Neural cell (in vitro differentiated cells): ENCODE data around the gene DLG2. TPM values are rescaled to one million over a fixed set of nuclear protein-coding genes. Genes with fewer than 3 reads are reported as not detected.

Experiments used
- H2AFZ ChIP-seq: fragments of 200-600, 300-800 bp; sonication (generic), shearing (Covaris generic); 2 replicates; pipeline ENCODE4 v1.6.0; 2014; ENCODE audit warnings: low read depth, mild to moderate bottlenecking, antibody characterized with exemption, low read length, moderate library complexity
- H3F3A ChIP-seq: fragments of 200-600 bp; shearing (Covaris generic); 2 replicates; pipeline ENCODE4 v1.6.1; 2016; ENCODE audit warnings: mild to moderate bottlenecking, moderate library complexity, mixed read lengths, antibody characterized with exemption, low read length; ENCODE audit not compliant: insufficient read depth, poor library complexity, severe bottlenecking
- H3K27ac ChIP-seq: fragments of 200-600, 300-800 bp; sonication (generic), shearing (Covaris generic); 2 replicates; pipeline ENCODE4 v1.5.1; 2014; ENCODE audit warnings: mild to moderate bottlenecking, low read length, moderate library complexity
- H3K27me3 ChIP-seq: fragments of 300-800, 200-600 bp; sonication (generic), shearing (Covaris generic); 2 replicates; pipeline ENCODE4 v1.6.0; 2014; ENCODE audit warnings: mild to moderate bottlenecking, low read depth, low read length, moderate library complexity; ENCODE audit not compliant: insufficient read depth
- H3K36me3 ChIP-seq: fragments of 300-800, 200-600 bp; sonication (generic), shearing (Covaris generic); 2 replicates; pipeline ENCODE4 v1.5.1; 2014; ENCODE audit warnings: mild to moderate bottlenecking, antibody characterized with exemption, low read length, moderate library complexity; ENCODE audit not compliant: insufficient read depth
- H3K4me2 ChIP-seq: fragments of 300-800, 200-600 bp; sonication (generic), shearing (Covaris generic); 2 replicates; pipeline ENCODE4 v1.6.0; 2014; ENCODE audit warnings: mild to moderate bottlenecking, low read length
- H3K4me3 ChIP-seq: fragments of 300-800, 200-600 bp; sonication (generic), shearing (Covaris generic); 2 replicates; pipeline ENCODE4 v1.5.1; 2014; ENCODE audit warnings: mild to moderate bottlenecking, low read length, moderate library complexity
- H3K79me2 ChIP-seq: fragments of 200-600 bp; shearing (Covaris generic); replicated peaks from 2 replicates; pipeline ENCODE4 v1.6.0; 2014; ENCODE audit warnings: mild to moderate bottlenecking, low read length, moderate library complexity; ENCODE audit not compliant: insufficient read depth
- H3K9ac ChIP-seq: fragments of 300-800, 200-600 bp; sonication (generic), shearing (Covaris generic); 2 replicates; pipeline ENCODE4 v1.6.1; 2016; ENCODE audit warnings: mild to moderate bottlenecking, low read length, mixed read lengths
- H3K9me2 ChIP-seq: fragments of 200-600 bp; shearing (Covaris generic); 2 replicates; pipeline ENCODE4 v1.6.1; 2016; ENCODE audit warnings: mild to moderate bottlenecking, low read length, mixed read lengths; ENCODE audit not compliant: insufficient read depth
- H3K9me3 ChIP-seq: fragments of 200-600, 300-800 bp; sonication (generic), shearing (Covaris generic); 2 replicates; pipeline ENCODE4 v1.6.1; 2016; ENCODE audit warnings: mild to moderate bottlenecking, mixed run types, low read length, moderate library complexity, mixed read lengths
- H4K20me1 ChIP-seq: fragments of 200-600 bp; shearing (Covaris generic); 2 replicates; pipeline ENCODE4 v1.6.1; 2016; ENCODE audit warnings: mild to moderate bottlenecking, mixed run types; ENCODE audit not compliant: insufficient read depth
- EP300 ChIP-seq: fragments of 450-650 bp; conservative IDR thresholded peaks from 2 replicates; pipeline ENCODE4 v1.6.1; 2014; ENCODE audit warnings: antibody characterized with exemption, mild to moderate bottlenecking, moderate library complexity; ENCODE audit not compliant: poor library complexity, severe bottlenecking
- EZH2 ChIP-seq: fragments of 200-600, 300-800 bp; shearing (Covaris generic), sonication (generic); IDR thresholded peaks from 2 replicates; pipeline ENCODE4 v1.6.1; 2014; ENCODE audit warnings: antibody characterized with exemption, low read length, borderline replicate concordance, mild to moderate bottlenecking; ENCODE audit not compliant: insufficient read depth, poor library complexity, severe bottlenecking
- MXI1 ChIP-seq: fragments of 450-650 bp; conservative IDR thresholded peaks from 2 replicates; pipeline ENCODE4 v1.6.1; 2014; ENCODE audit warnings: antibody characterized with exemption, mild to moderate bottlenecking; ENCODE audit not compliant: poor library complexity, severe bottlenecking
- RAD21 ChIP-seq: fragments of 450-650 bp; conservative IDR thresholded peaks from 2 replicates; pipeline ENCODE4 v1.6.1; 2014; ENCODE audit warnings: antibody characterized with exemption, mild to moderate bottlenecking, moderate library complexity
- REST ChIP-seq: IDR thresholded peaks from 2 replicates; pipeline ENCODE4 v1.6.1; 2012; ENCODE audit warnings: borderline replicate concordance
- SMC3 ChIP-seq: fragments of 450-650 bp; conservative IDR thresholded peaks from 2 replicates; pipeline ENCODE4 v1.6.1; 2014; ENCODE audit warnings: antibody characterized with exemption, mild to moderate bottlenecking, moderate library complexity; ENCODE audit not compliant: poor library complexity
- TAF1 ChIP-seq: IDR thresholded peaks from 2 replicates; pipeline ENCODE4 v1.6.1; 2012; ENCODE audit warnings: low read depth
- polyA plus RNA-seq: library from polyadenylated mRNA; depleted of rRNA; stranded (reverse); fragments of >200 nt; gene quantifications from 2 replicates; pipeline ENCODE4 v1.2.3, GENCODE V29; 2014
- TF ChIP-seq, protein P1 (sequence below): fragments of 450-650 bp; IDR thresholded peaks from 2 replicates; pipeline ENCODE4 v1.5.1; 2014; ENCODE audit warnings: antibody characterized with exemption, mild to moderate bottlenecking, moderate library complexity; ENCODE audit not compliant: poor library complexity, severe bottlenecking

The DLG2 gene
- polyA plus RNA-seq, 1 donor from 2014 or later: 179 TPM

GRCh38 chr11:85029964-85030363, 597.2 kb downstream of the DLG2 start:
- no peak overlapping the region for H3K27ac ChIP-seq
- H3K36me3 ChIP-seq: no peaks in the 10 kb centered on the region
- H3K4me2 ChIP-seq: no peak overlapping the region
- H2AFZ ChIP-seq: no peak overlapping the region
- H3K9me3 ChIP-seq: no peaks in the 10 kb centered on the region
- H3K4me3 ChIP-seq: no peak overlapping the region
- H3K27me3 ChIP-seq: no peaks in the 10 kb centered on the region
- TF ChIP-seq RAD21: no peak
- no peak for TF ChIP-seq EP300
- no peak for TF ChIP-seq EZH2
- TF ChIP-seq TAF1: no peak
- TF ChIP-seq SMC3: no peak
- TF ChIP-seq, protein P1, sequence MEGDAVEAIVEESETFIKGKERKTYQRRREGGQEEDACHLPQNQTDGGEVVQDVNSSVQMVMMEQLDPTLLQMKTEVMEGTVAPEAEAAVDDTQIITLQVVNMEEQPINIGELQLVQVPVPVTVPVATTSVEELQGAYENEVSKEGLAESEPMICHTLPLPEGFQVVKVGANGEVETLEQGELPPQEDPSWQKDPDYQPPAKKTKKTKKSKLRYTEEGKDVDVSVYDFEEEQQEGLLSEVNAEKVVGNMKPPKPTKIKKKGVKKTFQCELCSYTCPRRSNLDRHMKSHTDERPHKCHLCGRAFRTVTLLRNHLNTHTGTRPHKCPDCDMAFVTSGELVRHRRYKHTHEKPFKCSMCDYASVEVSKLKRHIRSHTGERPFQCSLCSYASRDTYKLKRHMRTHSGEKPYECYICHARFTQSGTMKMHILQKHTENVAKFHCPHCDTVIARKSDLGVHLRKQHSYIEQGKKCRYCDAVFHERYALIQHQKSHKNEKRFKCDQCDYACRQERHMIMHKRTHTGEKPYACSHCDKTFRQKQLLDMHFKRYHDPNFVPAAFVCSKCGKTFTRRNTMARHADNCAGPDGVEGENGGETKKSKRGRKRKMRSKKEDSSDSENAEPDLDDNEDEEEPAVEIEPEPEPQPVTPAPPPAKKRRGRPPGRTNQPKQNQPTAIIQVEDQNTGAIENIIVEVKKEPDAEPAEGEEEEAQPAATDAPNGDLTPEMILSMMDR: no peak
- no peak for TF ChIP-seq REST
- no peak for TF ChIP-seq MXI1
- H3K9ac ChIP-seq: no peak overlapping the region
- no peaks in the 10 kb centered on the region for H3K79me2 ChIP-seq
- no peaks in the 10 kb centered on the region for H3F3A ChIP-seq
- H3K9me2 ChIP-seq: no peaks in the 10 kb centered on the region
- no peaks in the 10 kb centered on the region for H4K20me1 ChIP-seq

DNA sequence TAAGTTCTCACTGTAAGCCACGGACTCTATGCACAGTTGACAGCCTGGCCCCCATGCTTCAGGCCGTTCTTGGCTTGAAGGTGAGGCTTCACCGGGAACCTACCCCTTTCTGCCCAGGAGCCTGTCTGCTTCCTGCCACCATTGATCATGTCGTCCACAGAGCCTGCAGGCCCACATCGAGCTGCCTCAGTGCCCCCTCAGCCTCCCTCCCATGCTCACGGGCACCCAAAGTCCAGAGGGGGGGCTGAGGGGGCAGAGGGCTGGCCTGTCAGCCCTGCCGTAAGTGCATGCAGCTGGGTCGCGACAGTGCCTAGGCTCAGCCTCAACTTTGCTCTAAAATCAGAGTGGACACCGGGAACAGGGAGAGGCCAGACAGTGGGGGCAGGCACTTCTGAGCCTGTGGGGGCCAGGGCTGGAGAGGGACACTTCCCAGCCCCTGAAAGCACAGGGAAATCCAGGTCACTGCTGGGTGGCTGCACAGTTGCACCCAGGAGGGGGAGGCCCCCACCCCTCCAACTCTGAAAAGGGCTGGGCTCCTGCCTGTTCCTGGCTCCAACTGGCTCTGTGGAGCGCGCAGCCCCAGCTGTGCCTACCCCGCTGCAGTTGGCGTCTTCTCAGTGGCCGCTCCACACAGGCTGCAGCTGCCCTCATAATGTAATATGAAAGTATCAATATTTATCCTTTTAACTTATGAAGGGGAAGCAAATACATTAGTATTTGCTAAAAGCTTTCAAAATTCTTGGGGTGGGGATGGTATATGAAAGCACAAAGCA, 598.6 kb downstream of the DLG2 start:
- no peaks in the 10 kb centered on the region for H3K9me2 ChIP-seq
- no peaks in the 10 kb centered on the region for H3K27me3 ChIP-seq
- no peak overlapping the region for H3K9ac ChIP-seq
- no peaks in the 10 kb centered on the region for H3F3A ChIP-seq
- no peaks in the 10 kb centered on the region for H3K79me2 ChIP-seq
- H3K36me3 ChIP-seq: no peaks in the 10 kb centered on the region
- TF ChIP-seq MXI1 (no peak), REST (no peak)
- H3K9me3 ChIP-seq: no peaks in the 10 kb centered on the region
- H3K27ac ChIP-seq: no peak overlapping the region
- no peaks in the 10 kb centered on the region for H4K20me1 ChIP-seq
- no peak overlapping the region for H2AFZ ChIP-seq
- no peak overlapping the region for H3K4me2 ChIP-seq
- no peak overlapping the region for H3K4me3 ChIP-seq
